22Rv1 (cell line): ENCODE data around the gene DMXL2.
"Not testable (repeated sequence)": the region's sequence is repeated elsewhere in the genome, so short reads cannot be mapped to it uniquely, and the experiment has no call there.

Source experiments
- H3K27ac ChIP-seq: fragments of 450-650 bp; 2 replicates; pipeline ENCODE4 v1.5.1; 2017
- CTCF ChIP-seq: fragments of 450-650 bp; IDR thresholded peaks from 2 replicates; pipeline ENCODE4 v1.5.1; 2017; ENCODE audit warnings: mild to moderate bottlenecking
- ZFX ChIP-seq: fragments of 450-650 bp; IDR thresholded peaks from 2 replicates; pipeline ENCODE4 v1.6.1; 2017; ENCODE audit warnings: antibody characterized with exemption, borderline replicate concordance

DMXL2 gene

DNA sequence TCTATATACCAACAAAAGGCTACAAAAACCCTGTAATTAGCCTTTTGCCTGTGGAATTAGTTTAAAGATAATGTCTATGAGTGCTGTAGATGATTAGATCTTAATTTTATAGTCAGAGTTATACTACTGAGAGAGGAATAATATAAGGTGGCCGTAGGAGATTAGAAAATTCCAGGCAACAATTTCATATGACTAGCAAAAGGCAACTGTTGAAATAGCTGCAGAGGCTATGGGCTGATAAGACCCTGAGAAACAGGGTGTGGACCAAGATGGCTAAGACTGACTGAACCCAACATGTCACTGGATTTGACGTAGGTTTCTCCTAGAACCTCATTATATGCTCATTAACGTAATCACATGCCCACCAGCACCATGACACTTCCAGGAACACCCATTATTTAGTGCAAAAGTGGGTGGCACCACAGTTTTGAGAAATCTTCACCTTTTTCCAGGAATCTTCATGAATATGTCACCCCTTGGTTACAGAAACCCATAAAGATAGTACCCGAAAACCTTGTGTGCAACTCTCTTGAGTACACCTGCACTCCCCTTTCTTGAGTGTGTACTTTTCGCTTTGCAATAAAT is 29.6 kb upstream of the DMXL2 start:
- TF ChIP-seq CTCF, result no peak
- no peak for TF ChIP-seq ZFX
- no peak overlapping the region for H3K27ac ChIP-seq

GRCh38 chr15:51649659-51650521 is 27.3 kb upstream of the DMXL2 start:
- H3K27ac ChIP-seq, result no peak overlapping the region
- TF ChIP-seq CTCF, result peak; percentile 81
- TF ChIP-seq ZFX, result no peak

GRCh38 chr15:51648643-51649042 is 26.1 kb upstream of the DMXL2 start:
- not testable (repeated sequence) for H3K27ac ChIP-seq

DNA sequence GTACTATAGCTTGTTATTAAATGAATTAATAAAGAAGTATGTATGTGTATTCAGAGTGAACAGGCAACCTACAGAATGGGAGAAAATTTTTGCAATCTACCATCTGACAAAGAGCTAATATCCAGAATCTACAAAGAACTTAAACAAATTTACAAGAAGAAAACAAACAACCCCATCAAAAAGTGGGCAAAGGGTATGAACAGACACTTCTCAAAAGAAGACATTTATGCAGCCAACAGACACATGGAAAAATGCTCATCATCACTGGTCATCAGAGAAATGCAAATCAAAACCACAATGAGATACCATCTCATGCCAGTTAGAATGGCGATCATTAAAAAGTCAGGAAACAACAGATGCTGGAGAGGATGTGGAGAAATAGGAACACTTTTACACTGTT is 25.5 kb upstream of the DMXL2 start:
- not testable (repeated sequence) for H3K27ac ChIP-seq

- H3K27ac ChIP-seq, result no peak overlapping the region
Observed at GRCh38 chr15:51647128-51647562, 24.6 kb upstream of the DMXL2 start.

GRCh38 chr15:51642696-51643095 is 20.1 kb upstream of the DMXL2 start:
- TF ChIP-seq CTCF (no peak), ZFX (no peak)
- no peak overlapping the region for H3K27ac ChIP-seq

More at GRCh38 chr15:51647128-51647562, 24.6 kb upstream of the DMXL2 start:
- TF ChIP-seq ZFX, result no peak
- no peak for TF ChIP-seq CTCF

GRCh38 chr15:51641490-51642130 is 19.0 kb upstream of the DMXL2 start:
- TF ChIP-seq ZFX (no peak), CTCF (no peak)
- H3K27ac ChIP-seq, result no peak overlapping the region

- no peak for TF ChIP-seq CTCF
- TF ChIP-seq ZFX, result no peak
- no peak overlapping the region for H3K27ac ChIP-seq
Observed at GRCh38 chr15:51634591-51635198, 12.1 kb upstream of the DMXL2 start.
